ENCODE results near the gene RNF152.

The RNF152 gene, protein sequence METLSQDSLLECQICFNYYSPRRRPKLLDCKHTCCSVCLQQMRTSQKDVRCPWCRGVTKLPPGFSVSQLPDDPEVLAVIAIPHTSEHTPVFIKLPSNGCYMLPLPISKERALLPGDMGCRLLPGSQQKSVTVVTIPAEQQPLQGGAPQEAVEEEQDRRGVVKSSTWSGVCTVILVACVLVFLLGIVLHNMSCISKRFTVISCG

DNA sequence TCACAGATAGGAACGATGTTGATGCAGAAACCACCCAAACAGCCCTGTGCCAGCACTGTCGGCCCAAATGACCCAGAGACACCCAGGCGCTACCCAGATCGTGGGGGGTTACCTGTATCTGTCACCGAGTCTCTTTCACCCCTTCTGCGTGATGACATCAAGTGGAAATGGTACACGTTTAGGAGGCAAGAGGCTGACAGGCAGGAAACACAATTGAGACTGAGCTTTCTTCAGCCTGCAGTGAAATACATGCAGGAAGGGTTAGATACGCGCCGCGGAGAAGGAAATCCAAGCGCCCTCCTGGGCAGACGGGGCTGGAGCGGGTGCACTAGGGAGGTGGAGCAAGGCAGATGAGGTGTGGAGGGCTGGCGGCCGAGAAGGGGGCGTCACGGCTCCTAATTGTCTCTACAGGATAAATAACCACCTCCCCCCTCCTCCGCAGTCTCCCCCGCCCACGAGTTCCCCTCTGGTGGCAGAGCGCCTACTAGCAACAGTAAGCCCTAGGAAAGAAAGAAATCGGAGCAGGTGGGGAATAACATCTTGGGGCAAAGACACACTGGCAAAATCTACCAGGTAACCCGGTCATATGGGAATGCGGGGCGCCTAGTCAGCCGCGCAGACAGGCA lies at the start of gene RNF152:
Gene RNF152, minus strand, starts transcription at position 325 of the 626 bp plus-strand sequence. CDS start 76,544 bp downstream, outside the sequence.
- DNase-seq (ENCODE audit: low read depth in 2 of 2), result peak in 1 of 2 donors; percentile 1

DNA sequence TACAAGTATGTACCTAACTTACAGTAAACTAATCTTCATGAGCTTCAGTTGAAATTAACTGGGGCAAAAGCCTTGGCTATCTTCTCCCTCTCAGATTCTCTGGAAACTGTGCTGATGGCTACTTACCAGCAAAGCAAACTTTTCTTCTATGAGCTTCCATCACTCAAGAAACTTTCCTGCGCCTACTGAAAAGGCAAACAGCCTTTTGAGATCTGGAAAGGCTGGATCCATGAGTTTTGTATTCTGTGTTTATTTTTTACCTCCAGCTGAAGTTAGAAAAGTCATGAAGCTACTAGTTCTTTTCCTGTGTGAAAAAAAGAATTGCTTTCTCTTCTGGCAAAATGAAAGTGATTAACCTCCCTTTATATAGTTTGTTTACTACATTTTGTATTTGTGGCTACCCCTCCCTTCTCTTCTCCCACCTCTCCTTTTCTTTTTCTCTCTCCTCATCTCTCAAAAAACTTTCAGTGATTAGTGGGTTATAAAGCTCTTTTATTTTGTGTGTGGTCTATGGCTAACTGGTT lies 49.2 kb upstream of the RNF152 start:
- no peak for DNase-seq (ENCODE audit: low read depth in 2 of 2)

DNA sequence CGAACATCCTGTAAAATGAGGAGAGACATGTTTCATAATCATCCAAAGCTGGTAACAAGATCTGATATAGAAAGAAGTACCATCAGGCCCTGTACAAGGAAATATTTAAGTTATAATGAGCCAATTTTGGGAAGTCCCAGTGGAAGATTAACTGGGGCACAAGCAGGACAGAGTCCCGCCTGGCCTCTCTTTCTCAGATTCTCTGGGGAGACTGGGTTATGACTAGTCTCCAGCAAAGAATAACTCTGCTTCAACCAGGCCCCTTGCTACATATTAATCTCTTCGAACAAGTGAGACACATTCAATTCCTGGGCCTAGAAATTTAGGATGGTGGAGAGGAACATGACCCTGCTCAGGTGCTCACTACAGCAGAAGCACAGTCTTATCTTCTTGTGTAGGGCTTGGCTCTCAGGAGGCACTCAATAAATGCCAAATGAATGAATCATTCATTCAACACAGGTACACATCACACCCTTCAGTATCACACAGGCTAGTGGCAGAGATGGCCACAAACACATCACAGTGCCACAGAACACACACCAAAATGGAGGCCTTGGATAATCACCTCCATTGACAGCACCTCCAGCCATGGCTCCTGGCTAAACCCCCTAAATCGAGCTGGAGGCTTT lies 46.4 kb upstream of the RNF152 start:
- no peak for DNase-seq (ENCODE audit: low read depth in 2 of 2)

DNA sequence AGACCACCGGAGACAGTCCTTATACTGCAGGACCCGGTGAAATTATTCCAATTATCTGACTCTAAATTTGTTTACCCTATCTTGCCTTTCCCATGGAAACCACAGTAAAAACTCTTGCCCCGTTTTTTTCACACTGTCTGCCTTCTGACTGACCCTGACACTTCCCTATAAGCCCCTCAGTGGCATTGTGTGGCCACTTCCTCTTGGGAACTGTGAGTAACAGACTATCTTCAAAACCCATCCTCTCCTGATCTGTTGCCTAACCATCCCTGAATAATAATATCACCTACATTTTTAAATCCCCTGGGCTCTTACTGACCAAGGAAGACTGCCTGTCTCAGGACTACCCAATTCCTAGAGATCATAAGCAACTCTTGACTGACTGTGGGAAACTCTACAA lies 42.6 kb upstream of the RNF152 start:
- no peak for DNase-seq (ENCODE audit: low read depth in 2 of 2)

DNA sequence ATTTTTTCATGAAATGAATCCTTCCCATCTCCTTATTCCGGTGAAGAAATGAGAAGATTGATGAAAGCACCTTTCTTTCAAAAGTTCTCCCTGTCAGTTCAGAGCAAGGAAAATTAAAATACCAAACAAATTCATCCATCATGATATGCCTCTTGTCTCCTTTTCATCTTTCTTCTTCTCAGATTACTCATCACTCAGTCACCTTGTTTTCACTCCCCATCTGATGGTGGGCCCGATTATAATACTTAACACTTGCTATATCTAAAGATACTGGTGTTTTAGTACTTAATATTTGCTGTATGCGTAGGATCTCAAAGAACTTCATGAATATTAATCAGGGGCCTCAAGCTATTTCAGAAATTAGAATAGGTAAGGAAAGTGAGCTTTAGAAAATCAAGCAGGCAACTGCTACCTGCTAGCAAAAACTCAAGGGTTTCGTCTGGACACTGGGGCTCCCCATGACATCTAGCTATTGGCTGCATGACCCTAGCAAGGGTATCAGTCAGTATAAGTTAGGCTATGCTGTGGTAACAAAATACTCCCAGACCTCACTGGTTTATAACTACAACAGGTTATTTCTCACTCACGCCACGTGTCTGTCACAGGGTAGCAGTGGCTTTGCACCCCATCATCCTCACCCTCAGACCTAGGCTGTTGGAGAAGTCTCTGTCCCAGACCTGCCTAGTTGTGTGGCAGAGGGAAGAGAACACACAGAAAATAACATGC lies 39.0 kb upstream of the RNF152 start:
- no peak for DNase-seq (ENCODE audit: low read depth in 2 of 2)

DNA sequence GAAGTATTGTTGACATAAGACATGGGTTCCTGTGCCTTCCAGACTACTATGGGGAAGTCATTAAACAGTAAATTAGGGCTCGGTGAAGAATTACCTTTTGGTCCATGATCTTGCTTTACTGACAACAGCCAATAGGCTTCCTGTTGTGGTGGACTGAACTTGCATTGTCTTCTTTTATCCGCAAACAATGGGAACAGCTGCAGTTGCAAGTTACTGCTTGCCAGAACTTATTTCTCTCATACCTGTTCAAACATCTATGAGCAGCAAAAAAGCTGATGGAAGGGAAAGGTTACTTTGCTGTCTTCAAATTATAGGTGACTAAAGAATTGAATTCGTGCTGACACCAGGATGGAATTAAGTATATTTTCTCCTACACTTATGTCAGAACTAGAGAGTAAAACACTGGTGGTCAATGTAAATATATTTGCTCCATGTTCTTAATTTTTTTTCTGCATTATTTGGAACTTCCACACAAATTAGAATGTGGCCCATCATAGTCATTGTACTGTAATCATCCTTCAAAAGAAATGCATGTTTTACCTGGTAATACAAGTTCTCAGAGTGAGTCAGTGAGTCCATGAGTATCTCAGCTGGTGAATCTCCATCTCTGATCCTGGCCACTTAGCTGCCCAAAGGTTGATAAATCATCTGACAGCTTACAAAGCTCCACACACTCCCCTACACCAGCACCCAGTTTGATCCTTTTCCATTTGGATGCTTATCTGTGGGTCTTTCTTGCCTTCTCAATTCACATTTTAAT lies 37.3 kb upstream of the RNF152 start:
- DNase-seq (ENCODE audit: low read depth in 2 of 2), result no peak

DNA sequence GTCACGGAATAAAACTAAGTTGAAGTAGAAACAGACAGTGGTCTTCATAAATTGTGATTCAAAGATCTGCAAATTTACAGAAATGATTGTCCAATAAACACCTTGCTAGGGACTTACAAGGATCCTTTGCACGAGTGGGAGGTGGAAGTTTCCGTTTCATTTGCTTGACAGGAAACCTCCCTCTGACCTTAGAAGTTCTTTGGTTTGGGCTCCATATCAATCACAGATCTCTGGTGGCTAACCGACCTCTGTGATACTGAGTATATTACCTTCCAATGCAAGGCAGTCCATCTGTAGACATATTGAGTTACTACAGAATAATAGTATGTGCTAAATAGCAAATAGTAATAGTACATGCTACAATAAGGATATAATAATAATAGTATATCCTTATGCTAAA lies 33.7 kb upstream of the RNF152 start:
- peak; percentile 8 to 18 for DNase-seq (ENCODE audit: low read depth in 2 of 2)

DNA sequence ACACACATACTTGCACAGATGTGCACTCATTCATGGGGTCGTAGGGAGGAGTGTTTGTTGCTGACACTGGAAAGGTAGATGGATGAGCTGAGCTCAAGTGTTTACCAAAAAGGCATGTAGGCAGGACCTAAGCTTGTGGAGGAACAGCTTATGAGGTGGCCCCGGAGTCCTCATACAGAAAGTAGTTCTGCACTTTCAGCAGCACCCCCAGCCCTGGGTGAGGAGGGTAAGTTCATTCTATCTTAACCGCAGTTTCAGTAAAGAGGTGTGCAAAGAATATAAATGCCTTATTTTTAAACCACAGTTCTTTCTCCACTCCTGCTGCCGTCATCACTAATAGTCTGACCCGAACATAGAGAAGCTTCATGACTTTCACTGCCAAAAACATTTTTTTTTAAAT lies 31.7 kb upstream of the RNF152 start:
- no peak for DNase-seq (ENCODE audit: low read depth in 2 of 2)

DNA sequence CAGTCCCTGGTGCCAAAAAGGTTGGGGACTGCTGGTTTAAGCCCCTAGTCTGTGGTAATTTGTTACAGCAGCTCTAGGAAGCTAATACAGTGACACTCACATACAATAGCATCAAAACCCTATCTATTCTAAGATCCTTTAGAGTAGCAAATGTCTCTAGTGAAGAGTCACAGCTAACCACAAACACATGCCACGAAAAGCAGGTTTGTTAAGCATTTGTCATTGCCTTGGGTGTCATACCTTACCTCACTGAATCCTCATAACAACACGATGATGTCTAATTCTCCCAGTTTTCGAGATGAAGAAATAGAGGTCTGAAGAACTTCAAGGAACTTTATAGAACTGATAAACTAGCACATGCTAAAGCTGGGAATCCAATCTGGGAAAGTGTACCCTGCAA lies 29.6 kb upstream of the RNF152 start:
- no peak for DNase-seq (ENCODE audit: low read depth in 2 of 2)

DNA sequence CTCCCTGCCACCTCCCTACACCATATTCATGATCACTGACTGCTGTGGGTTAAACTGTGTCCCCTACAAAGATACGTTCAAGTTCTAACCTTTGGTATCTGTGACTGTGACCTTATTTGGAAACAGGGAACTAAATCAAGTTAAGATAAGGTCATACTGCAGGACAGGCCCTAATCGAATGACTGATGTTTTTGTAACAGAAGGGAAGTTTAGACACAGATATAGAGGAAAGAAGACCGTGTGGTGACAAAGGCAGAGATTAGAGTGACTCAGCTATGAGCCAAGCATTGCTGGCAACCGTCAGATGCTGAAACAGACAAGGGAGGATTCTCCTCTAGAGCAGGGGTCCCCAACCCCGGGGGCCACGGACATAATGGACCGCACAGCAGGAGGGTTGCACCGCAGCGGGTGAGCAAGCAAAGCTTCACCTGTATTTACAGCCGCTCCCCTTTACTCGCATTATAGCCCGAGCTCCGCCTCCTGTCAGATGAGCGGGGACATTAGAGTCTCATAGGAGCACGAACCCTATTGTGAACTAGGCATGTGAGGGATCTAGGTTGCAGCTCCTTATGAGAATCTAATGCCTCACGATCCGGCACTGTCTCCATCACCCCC lies 28.9 kb upstream of the RNF152 start:
- no peak for DNase-seq (ENCODE audit: low read depth in 2 of 2)

DNA sequence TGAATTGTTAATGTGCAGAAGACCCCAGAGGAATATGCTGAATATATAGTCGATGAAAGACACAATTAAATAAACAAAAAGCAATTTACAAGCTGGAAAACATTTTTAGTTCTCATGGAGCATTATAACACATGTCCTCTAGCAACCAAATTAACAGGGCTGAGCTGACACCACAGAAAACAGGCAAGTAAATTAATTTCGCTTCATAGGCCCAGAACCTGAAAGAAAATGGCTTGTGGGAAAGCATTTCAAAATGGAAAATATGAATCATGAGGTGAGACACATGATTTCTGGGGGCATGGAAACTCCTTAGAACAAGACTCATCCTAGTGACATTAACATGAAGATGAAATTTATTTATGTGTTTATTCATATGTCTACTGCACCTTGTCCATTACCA lies 25.0 kb upstream of the RNF152 start:
- DNase-seq (ENCODE audit: low read depth in 2 of 2), result no peak

DNA sequence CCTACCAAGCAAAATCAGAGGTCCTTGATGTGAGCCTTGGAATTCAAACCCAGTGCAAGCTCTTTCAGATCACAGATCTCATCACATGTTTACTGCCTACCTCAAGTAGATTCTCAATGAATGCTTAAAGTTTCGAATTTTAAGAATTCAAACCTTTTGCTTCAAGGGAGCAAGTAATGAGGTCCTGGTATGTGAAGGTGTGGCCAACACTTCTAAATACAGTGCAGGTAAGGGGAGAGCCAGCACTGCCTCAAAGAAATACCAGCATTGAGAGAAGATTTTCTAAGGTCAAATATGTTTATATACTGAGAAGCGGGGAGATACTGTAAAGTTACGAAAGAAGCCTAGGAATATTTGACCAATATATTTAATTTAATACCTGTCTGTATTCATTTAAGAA lies 19.7 kb upstream of the RNF152 start:
- no peak for DNase-seq (ENCODE audit: low read depth in 2 of 2)

DNA sequence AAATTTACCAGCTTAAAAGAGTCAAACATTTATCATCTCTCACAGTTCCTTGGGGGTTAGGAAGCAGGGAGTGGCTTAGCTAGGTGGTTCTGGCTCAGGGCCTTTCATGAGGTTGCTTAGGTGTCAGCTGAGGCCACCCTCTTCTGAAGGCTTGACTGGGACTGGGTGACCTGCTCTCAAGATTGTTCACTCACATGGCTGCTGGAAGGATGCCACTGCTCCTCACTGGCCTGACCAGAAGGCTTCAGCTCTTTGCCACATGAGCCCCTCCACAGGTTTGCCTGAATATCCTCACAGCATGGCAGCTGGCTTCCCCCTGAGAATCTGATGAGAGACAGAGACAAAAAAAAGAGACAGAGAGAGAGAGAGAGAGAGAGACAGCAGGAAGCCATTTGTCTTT lies 17.3 kb upstream of the RNF152 start:
- DNase-seq (ENCODE audit: low read depth in 2 of 2), result no peak

DNA sequence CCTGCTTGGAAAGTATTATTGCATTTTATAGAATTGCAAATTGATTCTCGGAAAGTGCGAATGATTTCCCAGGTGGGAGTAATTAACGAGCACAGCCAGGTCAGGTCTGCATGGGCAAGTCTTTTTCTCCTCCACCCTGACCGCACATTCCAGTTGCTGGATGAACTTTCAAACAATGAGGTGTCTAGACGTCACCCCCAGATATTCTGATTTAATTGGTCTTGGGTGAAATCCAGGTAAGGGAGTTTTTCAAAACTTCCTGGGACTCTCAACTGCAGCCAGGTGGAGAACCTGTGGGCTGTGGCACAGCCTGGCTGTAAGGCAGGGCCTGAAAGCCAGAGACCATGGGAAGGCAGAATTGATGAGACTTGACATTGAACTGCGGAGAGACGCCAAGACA lies 15.9 kb upstream of the RNF152 start:
- no peak for DNase-seq (ENCODE audit: low read depth in 2 of 2)

DNA sequence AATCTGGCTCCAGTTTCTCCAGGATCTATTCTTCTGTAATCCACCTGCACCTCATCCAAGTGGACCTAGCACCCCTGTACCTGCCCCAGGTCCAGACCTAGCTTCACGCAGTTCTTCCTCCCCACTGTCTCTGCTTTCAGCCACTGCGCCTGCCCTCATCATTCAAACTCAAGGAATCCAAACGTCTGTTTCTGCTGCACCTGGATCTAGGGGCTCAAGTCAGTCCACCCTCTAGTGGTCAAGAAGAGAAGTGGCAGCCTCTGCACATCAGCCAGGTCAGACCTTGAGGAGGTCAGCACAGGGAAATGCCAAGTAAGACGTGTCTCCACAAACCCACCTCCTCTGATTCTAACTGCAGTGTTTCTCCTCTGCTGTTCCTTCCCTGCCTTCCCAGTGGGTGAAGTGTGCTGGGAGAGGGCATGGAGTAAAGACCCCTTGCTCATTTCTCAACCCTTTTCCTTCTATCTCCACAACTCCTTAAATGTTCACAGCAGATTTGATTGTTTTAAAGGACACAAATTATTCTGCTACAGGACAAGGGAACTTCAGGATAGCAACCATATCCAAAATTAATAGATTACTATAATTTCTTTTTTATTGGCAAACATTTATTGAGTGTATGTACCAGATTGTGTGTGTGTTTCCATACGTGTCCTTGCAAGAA lies 8.6 kb upstream of the RNF152 start:
- no peak for DNase-seq (ENCODE audit: low read depth in 2 of 2)

DNA sequence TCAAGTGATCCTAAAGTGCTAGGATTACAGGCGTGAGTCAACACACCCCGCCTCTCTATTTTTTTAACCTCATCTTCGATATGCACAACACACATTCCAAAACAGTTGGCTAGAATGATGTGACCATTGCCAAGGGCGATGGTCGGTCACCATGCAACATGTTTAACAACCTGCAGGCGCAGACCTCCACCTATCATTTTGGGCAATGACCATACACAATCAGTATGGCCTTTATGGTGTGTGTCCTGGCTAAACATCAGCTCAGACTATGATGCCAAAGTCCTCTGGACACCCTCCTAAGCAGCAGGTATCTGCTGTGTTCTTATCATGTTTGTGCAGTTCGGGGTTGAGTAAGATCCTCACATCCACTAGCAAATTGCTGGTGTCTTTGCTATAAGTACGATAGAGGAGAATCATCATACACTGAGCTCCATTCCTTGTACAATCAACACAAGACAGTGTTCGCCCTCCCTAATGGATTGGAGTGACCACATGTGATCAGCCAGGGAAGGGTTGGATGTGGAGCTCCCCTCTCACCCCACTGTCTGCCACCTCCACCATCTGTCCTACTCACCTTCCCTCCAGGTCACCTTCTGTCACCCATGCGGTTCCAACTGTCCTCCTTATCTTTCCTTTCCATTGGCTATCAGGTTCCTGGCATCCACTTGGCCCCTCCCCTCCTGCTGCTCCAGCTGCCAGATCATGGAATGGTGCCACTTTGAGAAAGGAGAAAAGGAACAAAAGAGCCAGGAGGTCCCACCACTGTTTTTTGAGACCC lies 7.9 kb upstream of the RNF152 start:
- DNase-seq (ENCODE audit: low read depth in 2 of 2), result no peak

DNA sequence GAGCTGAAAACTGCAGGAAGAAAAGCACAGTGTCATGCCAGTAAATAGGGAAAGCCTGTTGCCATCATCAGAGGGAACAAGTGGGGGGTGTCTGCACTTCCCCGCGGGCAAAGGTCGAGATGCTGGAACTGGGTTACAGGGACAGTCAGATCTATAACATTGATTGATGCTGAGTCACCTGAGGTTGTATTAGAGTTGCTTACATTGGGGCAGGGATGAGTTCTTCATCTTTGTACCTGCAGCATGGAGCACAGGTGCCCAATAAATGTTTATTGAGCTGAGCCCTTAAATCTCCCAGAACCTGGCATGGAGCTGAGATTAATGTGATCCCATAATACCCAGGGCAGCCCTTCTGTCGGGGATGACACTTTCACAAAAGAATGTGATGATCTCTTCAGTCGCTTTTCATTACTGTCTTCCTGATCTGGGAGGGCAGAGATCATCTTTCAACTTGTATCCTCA lies 5.9 kb upstream of the RNF152 start:
- DNase-seq (ENCODE audit: low read depth in 2 of 2), result no peak

DNA sequence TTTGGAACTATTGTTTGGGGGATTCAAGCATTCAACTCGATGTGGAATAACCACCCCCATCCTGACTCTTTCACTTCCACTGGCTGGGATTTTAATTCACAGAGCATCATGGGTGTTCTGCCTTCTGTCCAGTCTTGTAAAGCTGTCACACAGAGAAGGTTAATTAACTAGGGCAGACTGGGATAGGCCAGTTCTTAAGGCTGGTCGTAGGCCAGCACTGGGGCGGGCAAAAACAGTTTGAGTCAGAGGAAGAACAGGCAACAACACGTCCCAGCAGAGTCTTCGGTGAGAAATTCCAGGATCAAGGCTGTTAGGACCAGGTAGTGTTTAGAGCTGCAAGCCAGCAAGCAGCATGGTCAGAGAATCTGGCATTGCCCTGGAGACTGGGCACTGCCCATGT lies 4.0 kb upstream of the RNF152 start:
- no peak for DNase-seq (ENCODE audit: low read depth in 2 of 2)

DNA sequence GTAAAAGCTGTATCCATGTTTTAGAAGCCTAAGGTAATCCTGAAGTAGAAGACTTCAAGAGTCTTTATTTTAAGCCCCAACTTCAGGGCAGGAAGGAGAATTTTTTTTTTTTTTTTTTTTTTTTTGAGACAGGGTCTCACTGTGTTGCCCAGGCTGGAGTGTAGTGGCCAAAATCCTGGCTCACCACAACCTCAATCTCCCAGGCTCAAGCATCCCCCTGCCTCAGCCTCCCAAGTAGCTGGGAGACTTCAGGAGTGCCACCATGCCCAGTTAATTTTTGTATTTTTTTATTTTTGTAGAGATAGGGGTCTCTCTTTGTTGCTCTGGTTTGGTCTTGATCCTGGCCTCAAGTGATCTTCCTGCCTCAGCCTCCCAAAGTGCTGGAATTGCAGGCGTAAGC lies 3.3 kb upstream of the RNF152 start:
- no peak for DNase-seq (ENCODE audit: low read depth in 2 of 2)

Data from stimulated activated CD8-positive, alpha-beta memory T cell treated with anti-CD3 and anti-CD28 coated beads, Interleukin-2, amount 100 ng/mL, for 48 hours (primary cell).